Islet of Langerhans (tissue), 1 donor: ENCODE data around the gene SCYL2.
A peak's percentile ranks its signal among the peaks of the same experiment; 100 is the strongest.
"Not testable (repeated sequence)": the region's sequence is repeated elsewhere in the genome, so short reads cannot be mapped to it uniquely, and the experiment has no call there.

Source experiments
- FAIRE-seq: peaks from one replicate; lab custom pipeline; 2011; peaks lifted over from hg19 to GRCh38; lab: Jason Lieb, UNC

SCYL2 gene

DNA sequence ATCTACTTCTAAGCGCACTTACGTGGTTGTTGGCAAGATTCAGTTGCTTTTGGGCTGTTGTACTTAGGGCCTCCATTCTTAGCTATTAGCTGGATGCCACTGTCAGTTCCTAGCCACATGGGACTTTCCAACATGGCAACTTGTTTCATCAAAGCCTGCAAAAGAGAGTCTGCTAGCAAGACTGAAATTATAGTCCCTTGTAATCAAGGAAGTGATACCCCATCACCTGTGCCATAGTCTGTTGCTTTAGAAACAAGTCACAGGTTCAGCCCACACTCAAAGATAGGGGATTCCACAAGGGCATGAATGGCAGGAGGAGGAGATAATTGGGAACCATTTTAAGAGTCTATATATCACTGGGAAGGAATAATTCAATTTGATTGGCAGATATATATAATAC lies 62.8 kb downstream of the SCYL2 start:
- FAIRE-seq, result no peak

DNA sequence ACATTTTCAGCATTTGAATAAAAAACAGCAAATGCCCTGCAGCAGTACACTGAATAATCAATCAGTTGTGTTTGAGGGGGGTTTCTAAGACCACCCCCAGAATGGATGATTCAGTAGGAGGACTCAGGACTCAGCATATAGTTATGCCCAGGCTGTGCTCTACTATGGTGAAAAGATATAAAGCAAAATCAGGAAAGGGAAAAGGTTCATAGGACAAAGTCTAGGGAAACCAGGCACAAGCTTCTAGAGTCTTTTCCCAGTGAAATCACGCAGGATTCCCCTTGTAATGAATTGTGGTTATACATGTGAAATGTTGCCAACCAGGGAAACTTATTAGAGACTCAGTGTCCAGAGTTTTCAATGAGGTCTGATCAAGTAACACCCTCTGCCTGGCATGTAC lies 64.9 kb downstream of the SCYL2 start:
- no peak for FAIRE-seq

DNA sequence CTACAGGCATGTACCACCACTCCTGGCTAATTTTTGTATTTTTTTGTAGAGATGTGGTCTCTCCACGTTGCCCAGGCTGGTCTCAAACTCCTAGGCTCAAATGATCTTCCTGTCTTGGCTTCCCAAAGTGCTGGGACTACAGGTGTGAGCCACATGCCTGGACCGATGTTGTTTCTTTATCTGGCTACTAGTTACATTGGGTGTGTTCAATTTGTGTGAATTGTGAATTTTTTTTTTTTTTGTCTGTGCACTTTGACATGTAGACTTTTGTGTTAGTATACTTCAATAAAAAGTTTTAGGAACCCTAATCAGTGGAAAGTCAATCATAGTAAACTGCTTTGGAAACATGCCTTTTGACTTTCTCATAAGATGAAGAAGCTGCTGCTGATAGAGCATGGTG lies 65.9 kb downstream of the SCYL2 start:
- FAIRE-seq, result no peak

DNA sequence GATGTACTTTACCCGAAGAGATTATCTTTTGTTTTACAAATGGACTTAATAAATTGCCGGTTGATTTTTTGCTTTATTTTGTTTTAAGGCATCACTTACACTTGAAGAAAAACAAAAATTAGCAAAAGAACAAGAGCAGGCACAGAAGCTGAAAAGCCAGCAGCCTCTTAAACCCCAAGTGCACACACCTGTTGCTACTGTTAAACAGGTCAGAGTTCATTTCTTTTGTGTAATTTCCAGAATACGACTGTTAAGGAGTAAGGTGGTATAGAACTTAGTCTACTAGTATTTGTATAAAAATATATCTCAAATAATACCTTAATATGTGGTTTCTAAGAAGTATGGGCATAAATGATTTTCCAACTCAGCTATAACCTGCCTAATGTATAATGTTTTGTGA lies 70.3 kb downstream of the SCYL2 start:
- no peak for FAIRE-seq

DNA sequence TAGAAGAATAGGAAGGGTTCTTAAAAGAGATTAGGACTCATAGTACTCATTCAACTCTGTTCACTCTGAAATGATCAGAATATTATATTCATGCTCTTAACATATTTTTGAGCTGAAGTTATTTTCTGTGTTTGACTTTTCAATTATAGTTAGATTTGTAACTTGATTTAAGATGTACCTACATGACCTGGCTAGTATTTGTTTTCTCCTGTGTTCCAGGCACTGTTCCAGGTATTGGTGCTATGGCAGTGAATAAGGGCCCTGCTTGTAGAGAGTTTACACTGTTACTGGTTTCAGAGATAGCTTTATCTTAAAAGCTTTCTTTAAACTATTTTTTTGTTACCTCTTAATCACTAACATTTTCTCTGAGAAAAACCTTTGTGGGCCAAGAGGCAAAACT lies 70.8 kb downstream of the SCYL2 start:
- FAIRE-seq, result peak; percentile 79

DNA sequence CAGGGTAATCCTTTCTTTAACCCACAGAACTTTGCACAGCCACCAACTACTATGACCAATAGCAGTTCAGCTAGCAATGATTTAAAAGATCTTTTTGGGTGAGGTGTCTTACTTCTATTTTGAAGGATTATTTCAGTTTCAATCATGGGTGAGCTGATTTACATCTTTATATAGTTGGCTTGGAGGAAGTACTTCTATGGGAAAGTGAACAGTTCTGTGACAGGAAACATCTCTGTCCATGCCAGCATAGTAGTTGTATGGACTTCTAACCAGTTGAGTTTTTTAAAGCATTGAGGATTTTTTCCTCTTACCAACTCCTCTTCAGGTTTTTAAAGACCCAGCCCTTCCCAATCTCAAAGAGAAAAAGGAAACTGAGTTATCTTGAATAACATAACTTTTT lies 72.1 kb downstream of the SCYL2 start:
- no peak for FAIRE-seq

DNA sequence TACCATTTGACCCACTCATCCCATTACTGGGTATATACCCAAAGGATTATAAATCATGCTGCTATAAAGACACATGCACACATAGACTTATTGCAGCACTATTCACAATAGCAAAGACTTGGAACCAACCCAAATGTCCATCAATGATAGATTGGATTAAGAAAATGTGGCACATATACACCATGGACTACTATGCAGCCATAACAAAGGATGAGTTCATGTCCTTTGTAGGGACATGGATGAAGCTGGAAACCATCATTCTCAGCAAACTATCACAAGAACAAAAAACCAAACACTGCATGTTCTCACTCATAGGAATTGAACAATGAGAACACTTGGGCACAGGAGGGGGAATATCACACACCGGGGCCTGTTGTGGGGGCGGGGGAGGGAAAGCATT lies 75.9 kb downstream of the SCYL2 start:
- not testable (repeated sequence) for FAIRE-seq

DNA sequence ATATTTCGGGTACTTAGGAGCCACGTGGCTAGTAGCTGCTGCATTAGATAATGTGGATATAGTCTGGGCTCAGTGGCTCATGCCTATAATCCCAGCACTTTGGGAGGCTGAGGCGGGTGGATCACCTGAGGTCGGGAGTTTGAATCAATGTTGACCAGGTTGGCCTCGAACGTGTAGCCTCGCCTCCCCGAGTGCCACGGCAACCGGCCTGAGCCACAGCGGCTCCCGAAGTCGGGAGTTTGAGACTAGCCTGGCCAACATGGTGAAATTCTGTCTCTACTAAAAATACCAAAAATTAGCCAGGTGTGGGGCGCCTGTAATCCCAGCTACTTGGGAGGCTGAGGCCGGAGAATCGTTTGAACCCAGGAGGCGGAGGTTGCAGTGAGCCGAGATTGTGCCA lies 77.4 kb downstream of the SCYL2 start:
- FAIRE-seq, result not testable (repeated sequence)

DNA sequence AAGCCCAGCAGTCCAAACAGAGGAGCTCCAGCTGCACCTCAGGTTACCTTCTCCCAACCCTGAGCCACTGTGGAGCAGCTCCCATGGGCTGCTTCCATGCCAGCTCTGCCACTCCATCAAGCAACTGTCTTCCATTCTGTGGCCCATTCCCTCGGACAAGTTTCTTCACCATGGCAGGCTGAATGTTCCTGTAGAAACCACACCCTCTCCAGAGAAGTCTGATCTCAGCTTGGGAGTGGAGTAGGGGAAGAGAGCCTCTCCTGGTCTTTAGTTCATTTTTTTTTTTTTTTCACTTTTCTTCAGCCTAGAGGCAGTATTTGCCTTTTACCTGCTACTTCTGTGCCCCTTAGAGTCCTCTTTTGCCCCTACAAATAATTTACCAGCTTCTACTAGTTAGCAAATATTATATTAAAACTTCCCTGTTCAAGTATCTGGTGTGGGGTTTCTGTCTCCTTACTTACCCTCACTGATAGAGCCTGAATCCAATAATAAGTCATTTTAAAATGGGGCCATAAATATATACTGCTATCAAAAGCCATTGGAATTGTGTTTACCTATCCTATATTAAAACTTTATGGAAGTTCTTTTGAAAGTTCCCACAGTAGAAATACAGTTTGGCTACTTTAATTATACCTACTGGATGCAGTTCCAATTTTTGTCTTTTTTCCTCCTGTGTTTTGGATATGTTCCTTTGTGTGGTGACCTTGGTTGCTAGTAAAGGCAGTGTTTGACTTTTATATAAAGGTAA lies 78.2 kb downstream of the SCYL2 start:
- FAIRE-seq, result no peak

DNA sequence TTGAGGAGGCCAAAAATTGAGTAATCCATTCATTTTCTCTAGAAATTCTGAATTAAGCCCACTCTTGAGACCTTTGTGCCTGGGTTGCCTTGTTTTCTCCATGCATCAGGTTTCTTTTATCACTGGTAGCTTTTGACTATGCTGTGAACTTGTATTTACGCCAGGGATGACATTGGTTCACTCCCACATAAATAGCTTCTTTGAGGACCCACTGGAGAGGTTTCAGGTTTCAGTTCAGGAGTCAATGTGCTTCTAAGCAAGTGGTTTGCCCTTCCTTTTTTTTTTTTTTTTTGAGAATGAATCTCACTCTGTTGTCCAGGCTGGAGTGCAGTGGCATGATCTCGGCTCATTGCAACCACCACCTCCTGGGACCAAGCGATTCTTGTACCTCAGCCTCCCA lies 79.7 kb downstream of the SCYL2 start:
- no peak for FAIRE-seq

DNA sequence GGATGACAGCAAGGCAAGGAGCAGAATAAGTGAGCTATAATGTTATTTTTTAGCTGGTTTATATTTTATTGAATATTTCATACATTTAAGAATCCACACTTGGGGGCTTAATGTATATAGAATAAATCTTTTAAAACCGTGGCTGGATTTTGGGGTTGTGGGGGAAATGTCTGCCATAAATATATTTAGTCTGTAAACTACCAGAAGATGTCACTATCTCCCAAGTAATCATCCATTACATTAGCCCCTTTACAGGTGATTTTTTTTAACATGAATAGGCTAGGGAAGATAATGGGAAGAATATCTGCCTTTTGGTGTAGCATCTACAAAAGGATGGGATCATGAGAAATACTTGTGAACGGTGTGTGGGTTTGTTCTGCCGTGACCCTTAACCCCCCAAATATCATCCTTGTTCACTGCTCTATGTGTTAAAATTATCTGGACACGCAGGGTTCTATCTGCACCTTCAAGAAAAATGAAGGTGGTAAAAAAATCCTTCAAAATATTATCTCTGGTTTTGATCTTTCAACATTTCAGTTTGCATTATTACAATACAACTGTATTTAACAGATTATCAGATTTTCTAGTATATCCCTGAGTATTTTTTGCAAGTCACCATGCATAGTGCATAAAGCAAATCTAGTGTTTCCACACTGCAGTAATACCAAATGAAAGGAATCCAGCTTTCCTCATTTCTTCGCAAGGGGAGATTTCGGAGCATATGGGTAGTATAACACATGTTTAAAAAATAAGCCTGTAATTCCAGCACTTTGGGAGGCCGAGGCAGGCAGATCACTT lies 81.9 kb downstream of the SCYL2 start:
- peak; percentile 45 for FAIRE-seq

DNA sequence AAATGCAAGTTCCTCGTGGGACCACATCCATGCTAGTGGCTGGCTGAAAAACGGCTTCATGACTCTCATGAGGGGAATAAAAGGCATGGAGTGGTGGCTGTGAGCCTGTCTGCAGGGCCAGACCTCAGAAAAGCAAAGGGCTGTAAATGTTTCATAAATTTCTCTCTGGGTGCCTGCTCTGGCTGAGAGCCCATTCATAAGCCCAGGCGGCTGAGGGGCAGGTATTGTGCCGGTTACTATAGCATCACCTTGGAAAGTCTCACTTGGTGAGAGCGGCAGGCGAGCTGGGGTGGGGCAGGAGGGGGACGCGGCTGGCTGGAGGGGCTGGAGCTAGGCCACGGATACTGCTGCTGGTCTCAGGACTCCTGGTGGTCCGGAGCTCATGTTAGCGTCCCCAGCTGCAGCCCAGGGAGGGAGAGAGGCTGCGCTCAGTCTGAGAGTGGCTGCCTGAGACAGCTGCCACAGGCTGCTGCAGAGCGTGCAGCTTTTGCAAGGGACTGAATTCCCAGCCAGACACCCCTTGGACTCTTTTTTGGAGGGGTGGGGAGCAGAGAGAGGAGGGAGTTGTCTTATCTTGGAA lies 89.8 kb downstream of the SCYL2 start, which contains the start of gene SLC17A8:
Gene SLC17A8, plus strand, starts transcription at position 431 of the 580 bp plus-strand sequence. CDS start 318 bp downstream, outside the sequence.
- no peak for FAIRE-seq

DNA sequence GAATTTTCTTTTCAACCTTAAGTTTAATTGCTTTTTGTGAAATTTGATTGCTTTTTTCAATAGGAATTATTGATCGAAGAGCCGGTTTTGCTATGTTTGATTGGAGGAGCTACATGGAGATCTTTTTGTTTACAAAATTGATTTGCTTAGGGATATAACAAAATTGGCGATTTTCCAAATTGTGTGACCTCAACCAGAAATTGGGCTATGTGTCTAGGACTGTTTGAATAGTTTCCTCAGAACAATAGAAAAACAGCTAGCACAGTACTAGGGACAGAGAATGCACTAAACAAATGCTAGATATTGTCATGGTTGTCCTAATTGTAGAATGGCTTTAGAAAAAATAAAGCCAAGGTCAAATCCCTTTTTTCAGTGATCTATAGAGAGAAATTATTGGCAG lies 92.3 kb downstream of the SCYL2 start:
- no peak for FAIRE-seq

DNA sequence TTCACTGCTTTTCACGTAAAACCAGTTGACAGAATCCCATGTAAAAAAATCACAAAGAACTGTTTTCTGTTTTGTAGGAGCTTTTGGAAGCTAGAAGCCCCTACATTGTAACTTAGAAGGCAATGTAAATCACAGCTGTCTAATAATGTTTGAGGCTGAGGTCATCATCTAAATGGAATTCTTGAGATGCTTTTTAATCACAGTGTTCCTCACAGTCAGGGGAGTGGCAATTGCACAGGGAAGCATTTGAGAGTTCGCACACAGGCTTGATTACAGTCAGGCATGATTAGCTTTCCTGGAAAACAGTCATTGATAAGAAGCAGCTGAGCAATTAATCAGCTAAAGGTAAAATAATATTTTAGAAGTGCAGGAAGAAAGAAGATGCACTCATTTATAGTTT lies 92.8 kb downstream of the SCYL2 start:
- FAIRE-seq, result no peak

DNA sequence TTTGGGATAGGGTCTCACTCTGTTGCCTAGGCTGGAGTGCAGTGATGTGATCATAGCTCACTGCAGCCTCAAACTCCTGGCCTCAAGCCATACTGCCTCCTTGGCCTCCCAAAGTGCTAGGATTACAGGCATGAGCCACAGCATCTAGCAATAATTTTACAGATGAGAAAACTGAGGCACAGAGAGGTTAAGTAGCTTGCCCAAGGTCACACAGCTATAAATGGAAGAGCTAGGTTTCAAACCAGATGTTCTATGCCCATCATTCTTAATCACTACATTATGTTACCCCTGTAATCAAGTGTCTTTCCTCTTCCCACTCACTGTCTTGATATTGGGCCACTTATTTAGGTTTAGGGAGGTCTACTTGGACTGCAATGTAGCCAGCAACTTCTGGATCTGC lies 93.5 kb downstream of the SCYL2 start:
- no peak for FAIRE-seq

DNA sequence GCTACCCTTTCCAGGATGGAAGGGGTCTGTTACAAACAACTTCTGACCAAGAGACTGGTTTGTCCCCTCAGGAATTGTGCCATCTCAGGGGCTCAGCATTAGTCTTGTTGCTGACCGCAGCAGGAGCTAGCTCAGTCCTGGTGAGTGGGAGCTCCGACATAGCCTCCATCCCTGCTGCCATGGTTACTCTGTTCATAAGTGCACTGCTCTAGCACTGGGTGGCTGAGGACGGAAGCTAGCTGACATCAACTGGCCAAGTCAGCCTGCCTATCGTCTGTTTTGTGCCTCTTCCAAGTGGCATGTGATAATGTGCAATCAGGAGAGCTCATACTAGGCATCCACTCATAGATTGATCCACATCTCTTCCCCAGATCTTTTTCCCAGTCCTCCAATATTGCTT lies 97.3 kb downstream of the SCYL2 start:
- no peak for FAIRE-seq

DNA sequence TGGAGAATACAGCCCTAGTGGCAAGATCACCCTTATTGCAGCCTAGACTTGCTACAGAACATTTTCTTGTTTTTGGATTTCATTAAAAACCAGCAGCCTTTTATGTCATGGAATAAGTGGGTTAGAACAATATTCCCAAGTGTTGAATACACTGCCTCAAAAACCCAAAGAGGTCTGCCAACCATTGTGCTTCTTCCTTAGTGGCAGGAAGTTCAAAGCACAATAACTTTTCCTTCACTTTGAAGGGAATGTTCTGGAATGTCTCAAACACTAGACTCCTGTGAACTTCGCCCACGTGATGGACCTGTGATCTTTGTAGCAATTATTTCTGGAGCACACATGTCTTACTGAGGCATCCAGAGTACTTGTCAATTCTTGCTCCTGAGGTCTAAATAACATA lies 98.4 kb downstream of the SCYL2 start:
- FAIRE-seq, result no peak

DNA sequence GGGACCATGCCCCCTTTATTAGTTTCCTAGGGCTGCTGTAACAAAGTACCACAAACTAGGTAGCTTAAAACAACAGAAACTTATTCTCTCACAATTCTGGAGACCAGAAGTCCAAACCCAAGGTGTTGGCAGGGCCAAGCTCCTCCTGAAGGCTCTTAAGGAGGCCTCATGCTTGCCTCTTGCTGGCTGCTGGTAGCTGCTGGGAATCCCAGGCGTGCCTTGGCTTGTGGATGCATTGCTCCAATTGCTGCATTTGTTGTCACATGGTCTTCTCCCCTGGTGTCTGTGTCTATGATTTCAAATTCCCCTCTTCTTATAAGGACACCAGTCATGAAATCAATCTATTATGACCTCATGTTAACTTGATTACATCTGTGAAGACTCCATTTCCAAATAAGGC lies 101.1 kb downstream of the SCYL2 start:
- FAIRE-seq, result no peak

DNA sequence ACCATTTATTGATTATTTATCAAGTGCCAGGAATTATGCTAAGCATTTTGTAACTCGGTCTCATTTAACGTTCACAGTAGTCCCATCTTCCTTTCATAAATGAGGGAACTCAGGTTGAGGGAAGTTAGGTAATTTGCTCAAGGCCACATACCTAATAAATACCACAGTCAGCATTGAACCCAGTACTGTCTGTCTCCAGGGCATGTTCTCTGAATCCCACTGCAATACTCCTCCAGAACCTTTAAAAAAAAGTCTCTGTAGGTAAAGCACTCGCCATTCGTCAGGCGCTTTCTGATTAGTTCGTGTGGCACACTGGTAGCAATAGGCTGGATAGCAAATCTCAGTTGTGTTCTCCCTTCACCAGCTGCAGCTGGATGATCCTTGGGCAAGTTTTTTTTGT lies 104.2 kb downstream of the SCYL2 start:
- FAIRE-seq, result no peak

DNA sequence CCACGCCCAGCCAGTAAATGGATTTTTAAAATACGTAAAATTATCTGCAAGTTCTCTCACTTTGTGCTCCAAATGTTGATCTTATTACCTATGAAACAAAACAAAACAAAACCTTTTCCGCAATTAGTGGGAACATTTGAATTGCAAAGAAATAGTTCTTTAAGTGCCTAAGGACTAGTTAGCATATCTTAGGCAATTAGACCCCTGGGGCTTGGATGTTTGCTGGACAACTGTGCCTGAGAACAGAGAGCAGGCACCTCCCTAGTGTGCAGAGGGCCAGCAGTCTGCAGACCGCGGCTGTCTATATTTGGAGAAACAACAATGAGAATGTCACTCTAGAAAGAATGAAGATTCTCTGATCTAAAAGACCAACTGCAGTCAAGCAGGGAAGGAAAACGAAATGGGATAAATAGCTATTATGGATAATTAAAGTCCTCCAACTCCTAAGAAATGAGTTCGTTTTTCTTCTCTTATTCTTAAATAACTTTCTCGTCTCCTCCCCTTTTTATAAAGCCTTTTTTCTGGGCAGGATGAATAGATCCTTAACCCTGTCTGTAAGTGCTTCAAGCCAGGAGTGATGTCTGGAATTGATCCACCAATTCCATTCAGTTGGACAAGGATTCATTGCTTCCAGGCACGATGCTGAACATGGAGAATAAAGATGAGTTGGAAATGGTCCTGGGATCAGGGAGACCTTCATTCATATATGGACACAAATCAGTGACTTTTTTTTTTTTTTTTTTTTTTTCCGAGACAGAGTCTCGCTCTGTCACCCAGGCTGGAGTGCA lies 106.1 kb downstream of the SCYL2 start:
- FAIRE-seq, result no peak

DNA sequence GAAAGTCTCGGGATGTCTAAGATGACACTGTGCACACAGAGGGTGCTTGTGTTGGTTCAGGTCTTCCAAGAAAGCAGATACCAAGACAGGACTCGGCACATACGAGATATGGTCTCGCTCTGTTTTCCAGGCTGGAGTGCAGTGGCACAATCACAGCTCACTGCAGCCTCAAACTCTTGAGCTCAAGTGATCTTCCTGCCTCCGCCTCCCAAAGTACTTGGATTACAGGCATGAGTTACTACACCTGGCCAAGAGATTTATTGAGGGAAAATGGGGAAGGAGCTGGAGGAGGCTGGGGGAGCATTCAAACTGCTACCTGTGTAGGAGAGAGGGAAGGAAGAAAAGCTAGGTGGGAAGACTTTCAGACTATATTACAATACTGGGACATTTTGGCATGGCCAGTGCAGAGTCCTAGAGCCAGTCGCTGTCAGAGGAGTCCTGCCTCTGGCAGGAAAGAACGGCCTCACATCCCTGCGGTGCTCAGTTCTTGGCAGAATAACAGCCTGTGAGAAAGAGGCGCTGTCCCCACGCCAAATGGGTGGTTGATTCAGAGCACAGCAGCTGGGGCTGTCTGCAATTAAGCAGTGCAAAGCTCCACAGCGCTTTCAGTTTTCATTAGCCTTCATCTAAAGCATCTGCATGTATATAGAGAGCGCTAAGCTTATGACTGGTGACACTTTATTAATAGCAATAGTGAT lies 108.2 kb downstream of the SCYL2 start:
- FAIRE-seq, result no peak

DNA sequence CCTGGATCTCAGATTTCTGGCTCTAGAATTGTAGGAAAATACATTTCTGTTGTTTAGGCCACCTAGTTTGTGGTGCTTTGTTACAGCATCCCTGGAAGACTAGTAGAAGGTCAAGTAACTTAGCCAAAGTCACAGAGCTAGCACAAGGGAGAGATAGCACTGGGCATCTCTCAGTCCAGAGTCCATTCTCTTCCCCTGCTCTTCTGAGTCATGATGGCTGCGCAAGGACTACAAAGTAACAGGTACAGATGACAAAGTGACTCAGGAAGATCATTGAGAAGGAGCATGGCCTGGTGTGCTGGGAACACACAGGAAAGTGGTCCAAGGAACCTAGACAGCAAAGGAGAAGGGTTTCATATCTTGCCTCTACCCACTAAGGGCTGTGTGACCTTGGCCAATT lies 109.2 kb downstream of the SCYL2 start:
- no peak for FAIRE-seq
